ENCODE data around the gene ARL17B.
"Not testable (repeated sequence)": the region's sequence is repeated elsewhere in the genome, so short reads cannot be mapped to it uniquely, and the experiment has no call there.

The ARL17B gene

GRCh38 chr17:46253722-46254121 lies 107.8 kb downstream of the ARL17B start:
- H3K4me3 ChIP-seq (ENCODE audit: low read depth, low read length); DNase-seq (ENCODE audit: low read depth): not testable (repeated sequence)
- TF ChIP-seq CTCF (IDR thresholded peaks at IDR 0.05; ENCODE audit: control insufficient read depth, extremely low read depth, insufficient read depth) = peak; percentile 67

GRCh38 chr17:46252804-46253203 lies 108.8 kb downstream of the ARL17B start:
- DNase-seq (ENCODE audit: low read depth); H3K4me3 ChIP-seq (ENCODE audit: low read depth, low read length): not testable (repeated sequence)

GRCh38 chr17:46249153-46249552 lies 112.4 kb downstream of the ARL17B start:
- DNase-seq (ENCODE audit: low read depth); H3K4me3 ChIP-seq (ENCODE audit: low read depth, low read length): not testable (repeated sequence)

GRCh38 chr17:46244949-46245768 lies 116.4 kb downstream of the ARL17B start:
- not testable (repeated sequence) for DNase-seq (ENCODE audit: low read depth); H3K4me3 ChIP-seq (ENCODE audit: low read depth, low read length)

GRCh38 chr17:46244339-46244913 lies 117.1 kb downstream of the ARL17B start:
- not testable (repeated sequence) for H3K4me3 ChIP-seq (ENCODE audit: low read depth, low read length); DNase-seq (ENCODE audit: low read depth)

- not testable (repeated sequence) for H3K4me3 ChIP-seq (ENCODE audit: low read depth, low read length); DNase-seq (ENCODE audit: low read depth)
These were observed 117.6 kb downstream of the ARL17B start for GRCh38 chr17:46243928-46244327.

GRCh38 chr17:46243505-46243904 lies 118.1 kb downstream of the ARL17B start:
- not testable (repeated sequence) for DNase-seq (ENCODE audit: low read depth); H3K4me3 ChIP-seq (ENCODE audit: low read depth, low read length)

- not testable (repeated sequence) for DNase-seq (ENCODE audit: low read depth); H3K4me3 ChIP-seq (ENCODE audit: low read depth, low read length)
These were observed 130.2 kb downstream of the ARL17B start for GRCh38 chr17:46231359-46231758.

- DNase-seq (ENCODE audit: low read depth) = peak; percentile 87
- peak overlapping the region; percentile 58 for H3K4me3 ChIP-seq (ENCODE audit: low read depth, low read length)
These were observed 136.2 kb downstream of the ARL17B start for GRCh38 chr17:46225274-46225794.

- DNase-seq (ENCODE audit: low read depth) = not testable (repeated sequence)
- peak overlapping the region; percentile 58 for H3K4me3 ChIP-seq (ENCODE audit: low read depth, low read length)
These were observed 136.7 kb downstream of the ARL17B start for GRCh38 chr17:46224864-46225263.

Measured in LNCaP clone FGC (cell line).